Osteoblast (primary cell): ENCODE data around the gene NIPA2. TPM values are rescaled to one million over a fixed set of nuclear protein-coding genes. Genes with fewer than 3 reads are reported as not detected.

ENCODE experiments used
- DNase-seq: peaks from one replicate; pipeline ENCODE4 v3.0.0; 2011; ENCODE audit warnings: low spot score, mixed read lengths; ENCODE audit not compliant: insufficient read length; ENCODE audit errors: missing footprints
- H2AFZ ChIP-seq: 2 replicates; pipeline ENCODE4 v1.6.0; 2011; ENCODE audit warnings: mild to moderate bottlenecking, low read length
- H3K27ac ChIP-seq: 2 replicates; pipeline ENCODE4 v1.5.1; 2011; ENCODE audit warnings: mild to moderate bottlenecking, low read depth, low read length, moderate library complexity
- H3K27me3 ChIP-seq: 2 replicates; pipeline ENCODE4 v1.6.0; 2012; ENCODE audit warnings: mild to moderate bottlenecking, control low read depth, inconsistent platforms, low read length, moderate library complexity; ENCODE audit not compliant: insufficient read depth
- H3K36me3 ChIP-seq: 2 replicates; pipeline ENCODE4 v1.5.1; 2011; ENCODE audit warnings: mild to moderate bottlenecking, low read length, control low read depth, moderate library complexity; ENCODE audit not compliant: insufficient read depth
- H3K4me1 ChIP-seq: 2 replicates; pipeline ENCODE4 v1.5.1; 2011; ENCODE audit warnings: mild to moderate bottlenecking, low read length, control low read depth, moderate library complexity; ENCODE audit not compliant: insufficient read depth
- H3K4me2 ChIP-seq: 2 replicates; pipeline ENCODE4 v1.6.0; 2011; ENCODE audit warnings: mild to moderate bottlenecking, low read length; ENCODE audit not compliant: insufficient read depth
- H3K4me3 ChIP-seq: fragments of 200-600 bp; sonication (generic); 3 replicates; pipeline ENCODE4 v1.5.1; 2012; ENCODE audit warnings: mild to moderate bottlenecking, low read length, inconsistent platforms; ENCODE audit not compliant: insufficient read depth
- H3K79me2 ChIP-seq: 2 replicates; pipeline ENCODE4 v1.6.0; 2012; ENCODE audit warnings: mild to moderate bottlenecking, low read length, control low read depth, inconsistent platforms; ENCODE audit not compliant: insufficient read depth
- H3K9me3 ChIP-seq: 2 replicates; pipeline ENCODE4 v1.5.1; 2011; ENCODE audit warnings: low read depth, low read length, control low read depth
- H4K20me1 ChIP-seq: 2 replicates; pipeline ENCODE4 v1.6.0; 2012; ENCODE audit warnings: mild to moderate bottlenecking, low read length, control low read depth; ENCODE audit not compliant: insufficient read depth
- CTCF ChIP-seq: IDR thresholded peaks from 2 replicates; pipeline ENCODE4 v1.5.1; 2011; ENCODE audit warnings: mild to moderate bottlenecking, low read depth, low read length, moderate library complexity; ENCODE audit errors: extremely low read depth
- total RNA-seq: library from RNA; depleted of rRNA; stranded (reverse); fragments of >200 nt; gene quantifications from 2 replicates; pipeline ENCODE4 v1.2.3, GENCODE V29; 2012

NIPA2 gene
- total RNA-seq, 1 donor: 50.3 TPM

DNA sequence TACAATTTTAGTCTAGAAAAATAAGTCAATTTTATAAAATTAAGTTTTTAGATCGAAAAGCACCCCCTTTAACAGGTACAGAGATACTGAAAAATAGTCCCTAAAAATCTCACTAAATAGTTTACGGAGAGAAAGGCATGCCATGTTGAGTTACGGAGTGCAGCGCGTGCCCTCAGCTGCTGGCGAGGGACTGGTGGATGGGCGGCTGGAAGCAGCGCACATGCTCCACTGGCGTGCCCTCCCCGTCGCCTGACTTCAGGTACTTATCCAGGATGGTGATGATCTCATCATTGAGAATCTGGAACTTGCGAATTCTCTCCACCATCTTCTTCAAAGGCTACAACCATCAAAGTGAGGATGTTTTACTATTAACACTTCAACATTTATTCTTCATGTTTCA lies 31.4 kb downstream of the NIPA2 start:
- H2AFZ ChIP-seq: no peak overlapping the region
- peaks cover 8% of the 10 kb centered on the region for H3K79me2 ChIP-seq
- no peaks in the 10 kb centered on the region for H3K27me3 ChIP-seq
- H4K20me1 ChIP-seq: peaks cover 6% of the 10 kb centered on the region
- no peak for DNase-seq
- no peak overlapping the region for H3K27ac ChIP-seq
- H3K9me3 ChIP-seq: no peaks in the 10 kb centered on the region
- H3K36me3 ChIP-seq: peaks cover 81% of the 10 kb centered on the region
- H3K4me1 ChIP-seq: peaks cover 6% of the 10 kb centered on the region
- H3K4me3 ChIP-seq: no peak overlapping the region
- H3K4me2 ChIP-seq: no peak overlapping the region
- no peak for TF ChIP-seq CTCF

- peaks cover under 1% of the 10 kb centered on the region for H4K20me1 ChIP-seq
- peaks cover 5% of the 10 kb centered on the region for H3K79me2 ChIP-seq
- no peak for TF ChIP-seq CTCF
- H3K27me3 ChIP-seq: no peaks in the 10 kb centered on the region
- peaks cover 6% of the 10 kb centered on the region for H3K4me1 ChIP-seq
- no peaks in the 10 kb centered on the region for H3K9me3 ChIP-seq
- no peak overlapping the region for H3K27ac ChIP-seq
- DNase-seq: no peak
- H3K4me2 ChIP-seq: no peak overlapping the region
- peaks cover 84% of the 10 kb centered on the region for H3K36me3 ChIP-seq
- no peak overlapping the region for H2AFZ ChIP-seq
- H3K4me3 ChIP-seq: no peak overlapping the region
Observed at GRCh38 chr15:22870865-22871264, 32.4 kb downstream of the NIPA2 start.

DNA sequence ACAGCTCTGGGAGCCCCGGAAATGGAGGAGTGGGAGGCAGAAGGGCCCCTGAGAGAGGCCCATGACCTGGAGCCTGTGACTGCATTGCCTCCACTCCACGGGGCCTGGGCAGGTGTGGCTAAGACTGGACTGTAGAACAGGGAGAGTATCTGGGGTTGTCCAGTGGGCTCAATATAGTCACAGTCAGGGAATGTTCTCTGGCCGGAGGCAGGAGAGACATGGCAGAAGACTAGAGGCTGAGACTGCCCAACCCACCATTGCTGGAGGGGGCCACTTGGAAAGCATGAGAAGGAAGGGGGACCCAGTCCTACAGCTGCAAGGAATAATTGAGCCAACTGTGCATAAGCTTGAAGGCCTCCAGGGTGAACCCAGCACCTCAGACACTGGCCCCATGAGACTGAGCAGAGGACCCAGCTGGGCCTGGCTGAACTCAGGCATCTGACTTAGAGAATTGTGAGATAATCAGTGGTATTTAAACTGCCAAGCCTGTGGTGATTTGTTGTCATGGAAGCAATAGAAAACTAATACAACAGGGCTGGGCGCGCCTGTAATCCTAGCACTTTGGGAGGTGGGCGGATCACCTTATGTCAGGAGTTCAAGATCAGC lies 33.1 kb downstream of the NIPA2 start:
- no peak for TF ChIP-seq CTCF
- Histone ChIP-seq H4K20me1 (no peaks in the 10 kb centered on the region), H3K4me3 (no peak overlapping the region), H3K27ac (no peak overlapping the region), H3K36me3 (peaks cover 83% of the 10 kb centered on the region), H3K79me2 (peaks cover 2% of the 10 kb centered on the region), H3K27me3 (no peaks in the 10 kb centered on the region), H3K9me3 (no peaks in the 10 kb centered on the region), H3K4me2 (no peak overlapping the region), H2AFZ (no peak overlapping the region), H3K4me1 (peaks cover 6% of the 10 kb centered on the region)
- no peak for DNase-seq

- peak; percentile 78 for DNase-seq
- H3K27ac ChIP-seq: no peak overlapping the region
- TF ChIP-seq CTCF: no peak
- no peak overlapping the region for H2AFZ ChIP-seq
- H3K9me3 ChIP-seq: no peaks in the 10 kb centered on the region
- no peak overlapping the region for H3K4me3 ChIP-seq
- no peaks in the 10 kb centered on the region for H3K27me3 ChIP-seq
- no peak overlapping the region for H3K4me2 ChIP-seq
- H4K20me1 ChIP-seq: no peaks in the 10 kb centered on the region
- peaks cover 11% of the 10 kb centered on the region for H3K79me2 ChIP-seq
- peaks cover 81% of the 10 kb centered on the region for H3K36me3 ChIP-seq
- peaks cover 6% of the 10 kb centered on the region for H3K4me1 ChIP-seq
Observed at GRCh38 chr15:22872936-22873701, 34.7 kb downstream of the NIPA2 start.
